ENCODE results near the gene BRSK1.

DNA sequence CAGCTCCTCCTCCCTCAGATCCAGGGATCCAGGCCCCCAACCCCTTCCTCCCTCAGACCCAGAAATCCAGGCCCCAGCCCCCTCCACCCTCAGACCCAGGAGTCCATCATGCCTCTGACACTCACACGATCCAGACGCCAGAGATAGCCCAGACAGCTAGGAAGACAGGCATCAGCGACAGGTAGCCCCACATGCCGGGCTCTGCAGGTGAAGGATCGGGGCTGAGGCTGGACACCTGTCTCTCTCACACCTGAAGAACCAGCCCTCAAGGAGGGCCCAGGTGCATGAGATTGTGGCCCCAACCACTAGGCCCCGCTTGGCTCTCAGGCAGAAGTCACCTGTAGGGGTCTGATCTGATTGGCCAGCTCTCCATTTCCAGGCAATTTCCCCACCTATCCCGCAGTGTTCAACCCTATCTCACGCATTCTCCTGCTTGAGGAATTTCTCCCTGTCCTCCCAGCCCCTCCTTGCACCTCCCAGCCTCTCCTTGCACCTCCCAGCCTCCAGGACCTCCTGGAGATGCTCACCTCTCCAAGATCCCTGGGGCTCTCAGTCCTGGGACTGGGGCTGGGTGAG, 37.1 kb downstream of the BRSK1 start:
- TF ChIP-seq EZH2 (IDR thresholded peaks at IDR 0.05; ENCODE audit: insufficient read depth, poor library complexity, severe bottlenecking) (no peak), EZH2phosphoT487 (IDR thresholded peaks at IDR 0.05; ENCODE audit: insufficient read depth, low read depth) (no peak)
